Pancreas (tissue), 10 donors: ENCODE measurements around the gene KCNH1. TPM values are rescaled to one million over a fixed set of nuclear protein-coding genes. Genes with fewer than 3 reads are reported as not detected.

ENCODE experiments used
- ATAC-seq, 4 donors: fragments of 200-7000 bp; cut with Tn5 transposase; one replicate each; pipeline versions ENCODE4 v1.8.0 to v1.9.1; 2020; ENCODE audit warnings: mild to moderate bottlenecking in 4 of 4, moderate library complexity in 4 of 4
- DNase-seq, 6 donors: peaks; one replicate each; pipeline ENCODE4 v3.0.0-alpha.2; 2020
- FAIRE-seq: peaks from 2 replicates; lab custom pipeline; 2012; peaks lifted over from hg19 to GRCh38; lab: Jason Lieb, UNC
- H3K27ac ChIP-seq, 4 donors: fragments of 200-600 bp; sonication (generic); 1 replicate in 3 of 4; 2 replicates in 1 of 4; pipeline versions ENCODE4 v1.5.0 to v1.8.0; 2020
- H3K27me3 ChIP-seq, 4 donors: fragments of 200-600 bp; one replicate each; pipeline ENCODE4 v1.8.0; 2021
- H3K36me3 ChIP-seq, 3 donors: fragments of 200-600 bp; sonication (generic) in 1 of 3; one replicate each; pipeline versions ENCODE4 v1.5.0 to v1.8.0; 2020 to 2021
- H3K4me1 ChIP-seq, 3 donors: fragments of 200-600 bp; one replicate each; pipeline ENCODE4 v1.8.0; 2021
- H3K4me3 ChIP-seq, 4 donors: fragments of 200-600 bp; sonication (generic) in 2 of 4; one replicate each; pipeline versions ENCODE4 v1.5.0 to v1.8.0; 2020 to 2021
- H3K9me3 ChIP-seq, 4 donors: fragments of 200-600 bp; one replicate each; pipeline ENCODE4 v1.8.0; 2021
- CTCF ChIP-seq, 4 donors: fragments of 200-600 bp; sonication (generic) in 3 of 4; IDR thresholded peaks; one replicate each; pipeline versions ENCODE4 v1.5.0 to v1.8.0; 2021; ENCODE audit warnings: antibody characterized with exemption in 4 of 4
- WGBS, 2 donors: extraction: QIAGEN DNeasy Blood & Tissue Kit; methylation state at CpG; one replicate each; pipeline ENCODE4 v1.1.7; 2013; 5-methylcytosine and 5-hydroxymethylcytosine counted together
- intact Hi-C, 3 donors: fragments of 100-400 bp; cut with DNase I; formaldehyde crosslinking; loops; one replicate each; pipeline versions ENCODE4 v1.11.1 to v1.14.2; 2022
- polyA plus RNA-seq, 2 donors: library from polyadenylated mRNA; stranded (reverse); fragments of 200-250 nt; gene quantifications; one replicate each; pipeline ENCODE4 v1.2.3, GENCODE V29; 2013
- total RNA-seq, 6 donors: library from RNA; stranded (reverse); fragmentation: NEBNext Ultra II Directional in 4 of 6; extraction: Animal tissue kit (Norgen Biotek cat#: 25700) in 4 of 6; gene quantifications; one replicate each; pipeline versions ENCODE4 v1.2.1 to v1.2.4, GENCODE V29; 2021 to 2023
- donor health status: healthy with polysubstance abuse.
- donor health status: DM: no; HTN: no; CAD: no; lungs with moderate emphysema.
- donor health status: DM: no; HTN: no; CAD: no.
- donor health status: control.
- donor health status: control.
- donor health status: Bipolar disorder and iron deficiency.
- donor health status: DM: yes; HTN: yes; CAD: no.
- donor health status: DM: no; HTN: no; CAD: no.
- donor health status: DM: no; HTN: no; CAD: no.
- donor health status: DM: yes; HTN: yes; CAD: no.

Gene KCNH1
- total and polyA plus RNA-seq, 8 donors = 0.24 to 0.61 (median 0.36) TPM

- ATAC-seq (no peak), FAIRE-seq (no peak), DNase-seq (no peak)
- Histone ChIP-seq H3K9me3 (no peaks in the 10 kb centered on the region), H3K27ac (no peak overlapping the region), H3K4me1 (no peaks in the 10 kb centered on the region), H3K27me3 (no peaks in the 10 kb centered on the region), H3K4me3 (no peak overlapping the region), H3K36me3 (no peaks in the 10 kb centered on the region)
- intact Hi-C loops = no loop called here
- TF ChIP-seq CTCF (IDR thresholded peaks at IDR 0.05) = no peak
These were observed 283.4 kb downstream of the KCNH1 start for GRCh38 chr1:210850556-210850955.

- Histone ChIP-seq H3K27ac (no peak overlapping the region), H3K4me1 (no peaks in the 10 kb centered on the region), H3K4me3 (no peak overlapping the region), H3K36me3 (no peaks in the 10 kb centered on the region), H3K9me3 (no peaks in the 10 kb centered on the region), H3K27me3 (no peaks in the 10 kb centered on the region)
- intact Hi-C loops = no loop called here
- WGBS, 2 donors = 70 to 80% methylated on average over 3 of the region's 3 CpGs
- TF ChIP-seq CTCF (IDR thresholded peaks at IDR 0.05) = no peak
- no peak for DNase-seq
- FAIRE-seq = no peak
- ATAC-seq = no peak
These were observed 285.5 kb downstream of the KCNH1 start for GRCh38 chr1:210848474-210848873.

GRCh38 chr1:210841926-210842625, 291.9 kb downstream of the KCNH1 start:
- intact Hi-C loops = no loop called here
- H3K27ac ChIP-seq = no peak overlapping the region
- WGBS, 2 donors = 68 to 74% methylated on average over 5 of the region's 5 CpGs
- no peaks in the 10 kb centered on the region for H3K27me3 ChIP-seq
- FAIRE-seq (no peak), ATAC-seq (peak in 1 of 4 donors; percentile 32), DNase-seq (no peak)
- TF ChIP-seq CTCF (IDR thresholded peaks at IDR 0.05) = no peak
- H3K36me3 ChIP-seq = no peaks in the 10 kb centered on the region
- H3K9me3 ChIP-seq = no peaks in the 10 kb centered on the region
- H3K4me3 ChIP-seq = no peak overlapping the region
- no peaks in the 10 kb centered on the region for H3K4me1 ChIP-seq

- Histone ChIP-seq H3K9me3 (no peaks in the 10 kb centered on the region), H3K4me3 (no peak overlapping the region), H3K4me1 (no peaks in the 10 kb centered on the region), H3K27me3 (no peaks in the 10 kb centered on the region), H3K36me3 (no peaks in the 10 kb centered on the region), H3K27ac (no peak overlapping the region)
- intact Hi-C loops = no loop called here
- FAIRE-seq (no peak), DNase-seq (no peak), ATAC-seq (no peak)
- WGBS, 2 donors = 61 to 67% methylated on average over 6 of the region's 6 CpGs
- no peak for TF ChIP-seq CTCF (IDR thresholded peaks at IDR 0.05)
These were observed 303.6 kb downstream of the KCNH1 start for GRCh38 chr1:210830034-210831028.
